ENCODE measurements around the gene TMEM270. TPM values are rescaled to one million over a fixed set of nuclear protein-coding genes. Genes with fewer than 3 reads are reported as not detected.

The TMEM270 gene
- total and polyA plus RNA-seq, 2 of the 8 experiments (the other 6 are each of a cell fraction or from before 2014, with no cell fraction given), result 0.26 TPM; not detected in 1

DNA sequence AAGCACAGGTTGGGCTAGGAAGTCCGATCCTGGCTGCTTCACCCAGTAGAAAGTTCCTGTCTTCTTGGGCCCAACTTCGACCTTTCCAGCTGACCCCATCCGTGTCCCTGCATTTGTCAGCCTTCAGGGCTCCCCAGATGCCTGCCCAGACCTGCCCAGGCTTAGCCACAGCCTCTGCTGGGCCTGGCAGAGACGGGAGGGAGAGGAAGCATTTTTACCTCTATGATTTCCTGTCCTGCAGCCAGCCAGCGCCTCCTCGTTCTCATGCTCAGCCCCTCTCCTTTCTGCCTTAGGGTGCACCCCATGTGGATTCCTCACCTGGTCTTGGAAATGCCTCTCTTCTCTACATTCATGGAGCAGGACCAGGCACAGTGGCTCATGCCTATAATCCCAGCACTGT is 22.3 kb upstream of the TMEM270 start:
- H2BK12ac ChIP-seq (ENCODE audit: low read depth, low read length), result 0 out of 2 replicates have a peak overlapping the region, but pooled peaks have one; percentile 39
- no peaks in the 10 kb centered on the region for H4K20me1 ChIP-seq (replicated peaks in 1 of 2; ENCODE audit: control insufficient read depth in 1 of 2, insufficient read depth in 2 of 2, low read length in 2 of 2)
- no peak for TF ChIP-seq TAF1 (IDR thresholded peaks at IDR 0.05; ENCODE audit: low read depth, low read length)
- TF ChIP-seq SIX5 (IDR thresholded peaks at IDR 0.05; ENCODE audit: low read depth, low read length), result no peak
- H4K8ac ChIP-seq (ENCODE audit: extremely low read depth, insufficient read depth, low read length), result no peak overlapping the region
- no peak overlapping the region for H3K4me3 ChIP-seq (ENCODE audit: extremely low read depth in 1 of 4, insufficient read depth in 2 of 4, low read depth in 3 of 4, low read length in 4 of 4)
- no peak overlapping the region for H2BK5ac ChIP-seq (ENCODE audit: low read depth, low read length)
- H2AFZ ChIP-seq (ENCODE audit: low read length), result no peak overlapping the region
- H2BK15ac ChIP-seq (ENCODE audit: low read length), result 0 out of 2 replicates have a peak overlapping the region, but pooled peaks have one; percentile 29
- no peak overlapping the region for H3K14ac ChIP-seq (ENCODE audit: insufficient read length)
- 81% methylated on average over 6 of the region's 6 CpGs; no CpG with 5 or more reads in 1 of the 2 experiments for WGBS, 2 experiments (ENCODE audit: extremely low coverage in 1 of 2, insufficient coverage in 1 of 2, insufficient read length in 1 of 2, insufficient replicate concordance in 2 of 2, low coverage in 1 of 2, low lambda C conversion rate in 2 of 2, missing lambda C conversion rate in 1 of 2)
- H2BK120ac ChIP-seq (replicated peaks; ENCODE audit: low read depth, low read length), result peak overlapping the region; percentile 14
- H3K79me1 ChIP-seq (ENCODE audit: low read depth, low read length), result no peaks in the 10 kb centered on the region
- H3K27ac ChIP-seq (ENCODE audit: low read depth, low read length), result no peak overlapping the region
- CTCF ChIA-PET (ENCODE audit: partially characterized antibody), result interaction anchor here (0.7 to 7.1 kb wide), 7 partner anchors 10 to 28 kb away, joined by 3 to 65 read pairs (median 16); partner anchors contain the start of gene CLDN4
- H3K9ac ChIP-seq (replicated peaks in 1 of 4; ENCODE audit: extremely low read depth in 1 of 4, low read depth in 3 of 4, low read length in 3 of 4), result no peak overlapping the region; a peak in 1 of 7 replicates
- H3K23ac ChIP-seq (ENCODE audit: insufficient read length), result no peak overlapping the region
- H3K18ac ChIP-seq (ENCODE audit: extremely low read depth, low read length), result peak overlapping the region; percentile 32; the same call in 1 of the 2 replicates
- peaks cover 0 to 8% (median 5%) of the 10 kb centered on the region in 4 experiments; a peak in 6 of 7 replicates for H3K4me1 ChIP-seq (replicated peaks in 1 of 4; ENCODE audit: control insufficient read depth in 3 of 4, insufficient read depth in 4 of 4, low read length in 3 of 4)
- H3K9me3 ChIP-seq (ENCODE audit: insufficient read depth in 2 of 2, low read depth in 1 of 2, low read length in 1 of 2), result peaks cover 5 to 7% of the 10 kb centered on the region in 2 experiments; a peak in 2 of 4 replicates
- no peaks in the 10 kb centered on the region for H3K27me3 ChIP-seq (replicated peaks in 1 of 4; ENCODE audit: control insufficient read depth in 3 of 4, extremely low read depth in 1 of 4, insufficient read depth in 3 of 4, low read length in 3 of 4)
- no peak overlapping the region for H3K56ac ChIP-seq (replicated peaks; ENCODE audit: insufficient read length, low read depth, low read length)
- no peak overlapping the region for H2BK20ac ChIP-seq (ENCODE audit: low read length)
- POLR2A ChIA-PET (ENCODE audit: partially characterized antibody), result interaction anchor here (0.6 to 6.5 kb wide), 5 partner anchors 7 to 212 kb away, joined by 3 to 96 read pairs (median 12); partner anchors contain the start of gene CLDN4
- no peak overlapping the region for H3K4me2 ChIP-seq (ENCODE audit: insufficient read depth in 1 of 2, low read depth in 2 of 2, low read length in 2 of 2)
- DNase-seq (ENCODE audit: low read depth in 1 of 2, low spot score in 2 of 2), result no peak
- peak overlapping the region; percentile 75; the same call in 1 of the 2 replicates for H2AK5ac ChIP-seq (ENCODE audit: low read depth, low read length)
- H3K4ac ChIP-seq (replicated peaks; ENCODE audit: insufficient read length, low read depth, low read length), result no peak overlapping the region
- H3K36me3 ChIP-seq (ENCODE audit: control insufficient read depth in 2 of 4, insufficient read depth in 4 of 4, low read length in 3 of 4), result no peaks in the 10 kb centered on the region; a peak in 1 of 8 replicates
- no peak overlapping the region for H4K5ac ChIP-seq (ENCODE audit: insufficient read length, low read depth, low read length)
- no peaks in the 10 kb centered on the region for H3K79me2 ChIP-seq (ENCODE audit: control insufficient read depth in 1 of 2, insufficient read depth in 2 of 2, low read length in 2 of 2)
- FAIRE-seq, result no peak
- H4K91ac ChIP-seq (replicated peaks; ENCODE audit: insufficient read length, low read length), result no peak overlapping the region
- H3K23me2 ChIP-seq (ENCODE audit: low read depth, low read length), result peaks cover 6% of the 10 kb centered on the region; the same call in 1 of the 2 replicates
